Measurements from ENCODE around the gene ASPA. TPM values are rescaled to one million over a fixed set of nuclear protein-coding genes. Genes with fewer than 3 reads are reported as not detected.

The ASPA gene
- total and polyA plus RNA-seq, 2 experiments from 2014 or later = 0.13 TPM; not detected in 1

- Mint-ChIP-seq H3K36me3 (ENCODE audit: low read depth) (no peaks in the 10 kb centered on the region; the same call in 2 of the 3 replicates), H3K4me3 (no peak overlapping the region), H3K27me3 (ENCODE audit: insufficient read depth, low read depth, poor library complexity) (peaks cover 12% of the 10 kb centered on the region), H3K27ac (no peak overlapping the region), H3K4me1 (peaks cover 15% of the 10 kb centered on the region), H3K9me3 (no peaks in the 10 kb centered on the region; the same call in 2 of the 3 replicates)
- no peaks in the 10 kb centered on the region for H3K79me2 ChIP-seq (replicated peaks; ENCODE audit: insufficient read depth)
- no peak overlapping the region for H3K27ac ChIP-seq (ENCODE audit: low read depth)
- H4K20me1 ChIP-seq (replicated peaks; ENCODE audit: insufficient read depth) = no peaks in the 10 kb centered on the region
- no peak overlapping the region for H3K4me3 ChIP-seq
- DNase-seq (ENCODE audit: low spot score) (no peak), ATAC-seq (no peak)
- H3F3A ChIP-seq (replicated peaks; ENCODE audit: low read depth) = no peaks in the 10 kb centered on the region
- H3K4me1 ChIP-seq (ENCODE audit: insufficient read depth) = no peaks in the 10 kb centered on the region; the same call in 1 of the 2 replicates
- H3K27me3 ChIP-seq (ENCODE audit: insufficient read depth) = no peaks in the 10 kb centered on the region
- no peak overlapping the region for H3K4me2 ChIP-seq
- H3K36me3 ChIP-seq (ENCODE audit: insufficient read depth) = no peaks in the 10 kb centered on the region
- no peak overlapping the region for H2AFZ ChIP-seq
- no peaks in the 10 kb centered on the region for H3K9me2 ChIP-seq (ENCODE audit: insufficient read depth)
- TF ChIP-seq ZNF114 (CRISPR knock-in tag; IDR thresholded peaks at IDR 0.05) = no peak
- no peak for TF ChIP-seq POLR2AphosphoS5 (IDR thresholded peaks at IDR 0.05; ENCODE audit: low read depth)
- no peak for TF ChIP-seq EZH2 (IDR thresholded peaks at IDR 0.05; ENCODE audit: low read depth, unreplicated experiment)
- TF ChIP-seq NANOG (IDR thresholded peaks at IDR 0.05; ENCODE audit: borderline replicate concordance) = no peak
Measured at GRCh38 chr17:3532106-3532858, 56.5 kb downstream of the ASPA start.

- peaks cover 12% of the 10 kb centered on the region for H3K27me3 Mint-ChIP-seq (ENCODE audit: insufficient read depth, low read depth, poor library complexity)
- Histone ChIP-seq H3K27me3 (ENCODE audit: insufficient read depth) (no peaks in the 10 kb centered on the region), H3F3A (replicated peaks; ENCODE audit: low read depth) (no peaks in the 10 kb centered on the region), H3K27ac (ENCODE audit: low read depth) (no peak overlapping the region), H3K79me2 (replicated peaks; ENCODE audit: insufficient read depth) (no peaks in the 10 kb centered on the region), H2AFZ (no peak overlapping the region), H3K4me3 (no peak overlapping the region), H4K20me1 (replicated peaks; ENCODE audit: insufficient read depth) (no peaks in the 10 kb centered on the region), H3K36me3 (ENCODE audit: insufficient read depth) (no peaks in the 10 kb centered on the region), H3K4me1 (ENCODE audit: insufficient read depth) (no peaks in the 10 kb centered on the region; the same call in 1 of the 2 replicates), H3K9me2 (ENCODE audit: insufficient read depth) (no peaks in the 10 kb centered on the region), H3K4me2 (no peak overlapping the region)
- no peak overlapping the region for H3K4me3 Mint-ChIP-seq
- no peak overlapping the region for H3K27ac Mint-ChIP-seq
- H3K4me1 Mint-ChIP-seq = peaks cover 15% of the 10 kb centered on the region
- ATAC-seq = no peak
- H3K36me3 Mint-ChIP-seq (ENCODE audit: low read depth) = no peaks in the 10 kb centered on the region; the same call in 2 of the 3 replicates
- no peak for DNase-seq (ENCODE audit: low spot score)
- H3K9me3 Mint-ChIP-seq = no peaks in the 10 kb centered on the region; the same call in 2 of the 3 replicates
- TF ChIP-seq ZNF114 (CRISPR knock-in tag; IDR thresholded peaks at IDR 0.05) (no peak), STAT1 (IDR thresholded peaks at IDR 0.05; ENCODE audit: unreplicated experiment) (no peak), ZNF331 (CRISPR knock-in tag; IDR thresholded peaks at IDR 0.05; ENCODE audit: low read depth) (no peak), POLR2AphosphoS5 (IDR thresholded peaks at IDR 0.05; ENCODE audit: low read depth) (no peak), ETS1 (IDR thresholded peaks at IDR 0.05) (no peak), ZNF462 (CRISPR knock-in tag; IDR thresholded peaks at IDR 0.05) (no peak), CTCF (conservative IDR thresholded peaks at IDR 0.05; ENCODE audit: low read depth in 2 of 2) (no peak), JUNB (IDR thresholded peaks at IDR 0.05; ENCODE audit: unreplicated experiment) (no peak), EZH2phosphoT487 (IDR thresholded peaks at IDR 0.05; ENCODE audit: unreplicated experiment) (no peak)
Measured at GRCh38 chr17:3532859-3533142, 57.0 kb downstream of the ASPA start.

Data from GM23338 (cell line).